HG03139 (cell line): ENCODE results near the gene AGL.
A peak's percentile ranks its signal among the peaks of the same experiment; 100 is the strongest.
"Not testable (repeated sequence)": the region's sequence is repeated elsewhere in the genome, so short reads cannot be mapped to it uniquely, and the experiment has no call there.

Experiments
- ATAC-seq: cut with Tn5 transposase; IDR thresholded peaks from one replicate; pipeline ENCODE4 v1.9.1; 2021; ENCODE audit not compliant: unreplicated experiment

The AGL gene

DNA sequence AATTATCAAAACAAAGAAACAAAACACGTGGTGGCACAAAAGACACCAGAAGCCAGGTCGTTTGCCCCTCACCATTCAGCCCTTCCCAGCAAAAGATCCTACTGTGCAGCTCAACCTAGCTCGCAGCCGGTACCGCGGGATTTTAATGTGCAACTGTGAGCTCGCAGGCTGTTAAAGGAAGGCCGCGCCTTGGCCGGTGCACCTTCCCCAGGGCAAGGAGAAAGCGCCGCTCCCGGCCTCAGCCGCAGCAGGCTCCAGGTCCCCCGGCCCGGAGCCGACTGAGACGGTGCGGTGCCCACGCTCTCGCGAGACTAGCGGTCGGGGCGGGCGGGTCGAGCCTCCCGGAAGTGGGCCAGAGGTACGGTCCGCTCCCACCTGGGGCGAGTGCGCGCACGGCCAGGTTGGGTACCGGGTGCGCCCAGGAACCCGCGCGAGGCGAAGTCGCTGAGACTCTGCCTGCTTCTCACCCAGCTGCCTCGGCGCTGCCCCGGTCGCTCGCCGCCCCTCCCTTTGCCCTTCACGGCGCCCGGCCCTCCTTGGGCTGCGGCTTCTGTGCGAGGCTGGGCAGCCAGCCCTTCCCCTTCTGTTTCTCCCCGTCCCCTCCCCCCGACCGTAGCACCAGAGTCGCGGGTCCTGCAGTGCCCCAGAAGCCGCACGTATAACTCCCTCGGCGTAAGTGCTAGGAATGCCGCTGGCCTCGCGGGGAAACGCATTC is at the start of gene AGL:
AGL (plus strand) TSS at position 618 of the 715 bp plus-strand sequence. CDS start 682 bp downstream, outside the sequence.
- ATAC-seq: peak; percentile 98

DNA sequence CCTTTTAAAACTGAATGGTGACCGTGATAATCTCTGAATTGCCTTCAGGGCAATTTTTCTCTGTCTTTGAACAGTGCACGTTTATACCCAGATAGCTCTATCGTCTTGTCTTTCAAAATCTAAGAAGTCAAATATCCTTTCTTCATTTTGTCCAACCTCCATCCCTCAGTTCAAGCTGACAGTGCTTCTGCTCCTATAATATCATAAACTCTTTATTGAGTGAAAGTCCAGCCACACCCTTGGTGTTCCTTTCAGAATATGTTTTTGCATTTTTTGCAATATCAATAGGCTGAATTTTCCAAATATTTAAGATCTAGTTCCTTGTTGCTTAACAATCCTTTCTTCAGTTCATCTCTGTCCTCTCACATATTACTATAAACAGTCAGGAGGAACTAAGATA is 48.6 kb upstream of the AGL start:
- ATAC-seq: no peak

DNA sequence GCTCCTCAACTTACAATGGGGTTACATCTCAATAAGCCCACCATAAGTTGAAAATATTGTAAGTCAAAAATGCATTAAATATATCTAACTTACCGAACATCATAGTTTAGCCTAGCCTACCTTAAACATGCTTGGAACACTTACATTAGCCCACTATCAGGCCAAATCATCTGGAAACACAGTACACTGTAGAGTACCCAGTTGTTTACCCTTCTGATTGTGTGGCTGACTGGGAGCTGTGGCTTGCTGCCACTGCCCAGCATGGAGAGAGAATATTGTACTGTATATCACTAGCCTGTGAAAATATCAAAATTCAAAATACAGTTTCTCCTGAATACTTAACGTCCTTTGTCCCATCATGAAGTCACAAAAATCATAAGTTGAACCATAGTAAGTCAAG is 43.3 kb upstream of the AGL start:
- ATAC-seq: no peak

DNA sequence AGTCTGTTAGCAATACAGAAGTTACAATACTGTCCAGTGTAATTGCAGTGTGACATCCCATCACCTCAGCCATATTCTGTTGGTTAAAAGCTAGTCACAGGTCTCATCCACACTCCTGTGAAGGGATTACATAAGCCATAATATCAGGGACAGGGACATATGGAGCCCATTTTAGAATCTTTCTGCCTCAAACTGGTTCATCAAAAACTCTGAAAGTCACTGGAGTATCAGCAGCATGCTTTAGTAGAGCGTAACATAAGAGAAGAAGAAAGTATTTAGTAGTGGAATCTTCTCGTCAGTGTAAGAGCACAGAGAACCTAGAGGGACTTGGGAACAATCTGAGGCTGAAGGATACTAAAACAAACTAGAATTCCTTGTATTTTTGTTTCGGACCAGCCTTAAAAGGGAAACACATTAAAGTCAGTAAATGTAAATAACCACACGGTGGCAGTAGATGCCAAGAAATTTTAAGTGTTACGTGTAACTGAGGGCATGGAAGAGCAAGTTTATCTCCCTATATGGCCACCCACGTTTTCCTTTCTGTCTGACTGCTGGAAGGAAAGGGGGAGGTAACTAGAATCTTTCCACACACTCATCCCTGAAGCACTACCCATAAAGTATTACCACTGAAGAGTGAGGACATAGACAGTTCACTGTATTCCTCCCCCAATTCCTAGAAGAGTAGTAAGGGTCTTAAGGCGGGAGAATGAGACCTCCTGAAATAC is 41.6 kb upstream of the AGL start:
- peak; percentile 94 for ATAC-seq

DNA sequence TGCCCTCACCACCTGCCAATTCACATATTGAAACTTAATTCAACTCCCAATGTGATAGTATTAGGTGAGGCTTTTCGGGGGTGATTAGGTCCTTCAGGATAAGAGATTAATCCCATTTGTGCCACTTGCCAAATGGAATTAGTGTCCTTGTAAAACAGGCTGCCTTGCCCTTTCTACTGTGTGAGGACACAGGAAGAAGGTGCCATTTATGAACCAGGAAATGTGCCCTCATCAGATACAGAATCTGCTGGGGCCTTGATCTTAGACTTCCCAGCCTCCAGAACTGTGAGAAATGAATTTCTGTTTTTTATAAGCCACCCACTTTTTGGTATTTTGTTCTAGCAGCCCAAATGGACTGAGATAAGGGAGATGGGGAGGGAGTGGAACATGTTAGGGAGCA is 39.1 kb upstream of the AGL start:
- ATAC-seq: no peak

DNA sequence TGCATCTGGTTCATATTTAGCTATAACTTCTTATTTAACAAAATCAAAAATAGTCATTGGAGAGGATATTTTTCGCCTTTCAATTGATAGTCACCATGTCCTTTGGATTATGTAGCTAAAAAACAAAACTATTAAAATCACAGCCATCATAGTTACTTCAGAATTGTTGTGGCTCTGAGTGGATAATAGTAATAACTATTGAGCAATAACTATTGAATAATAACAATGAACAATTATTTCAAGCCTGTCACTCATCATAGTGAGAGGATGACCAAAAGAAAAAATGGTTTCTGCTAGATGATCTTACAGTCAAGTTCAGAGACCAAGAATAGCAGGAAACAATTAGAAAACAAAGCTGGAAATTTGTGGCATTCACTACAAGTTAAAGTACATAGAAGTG is 38.4 kb upstream of the AGL start:
- no peak for ATAC-seq

DNA sequence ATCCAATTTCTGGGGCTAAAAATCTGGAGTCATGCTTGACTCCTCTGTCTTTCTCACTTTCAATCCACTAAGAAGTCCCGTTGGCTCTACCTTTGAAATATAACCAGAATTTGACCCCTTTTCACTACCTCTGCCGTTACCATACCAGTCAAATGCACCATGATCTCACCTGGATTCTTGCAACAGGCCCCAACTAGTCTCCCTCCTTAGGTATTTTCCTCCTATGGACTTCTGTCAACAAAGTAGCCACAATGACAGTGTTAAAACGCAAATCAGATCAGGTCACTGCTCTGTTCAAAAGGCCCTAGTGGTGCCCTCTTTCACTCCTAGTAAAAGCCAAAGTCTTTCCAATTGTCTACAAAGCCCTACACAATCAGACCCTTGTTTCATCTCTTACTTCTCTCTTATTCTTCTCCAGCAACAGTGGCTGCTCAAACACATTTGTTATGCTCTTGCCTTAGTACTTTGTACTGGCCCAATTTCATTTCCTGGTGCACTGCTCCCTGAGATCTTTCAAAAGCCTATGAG is 35.7 kb upstream of the AGL start:
- no peak for ATAC-seq

DNA sequence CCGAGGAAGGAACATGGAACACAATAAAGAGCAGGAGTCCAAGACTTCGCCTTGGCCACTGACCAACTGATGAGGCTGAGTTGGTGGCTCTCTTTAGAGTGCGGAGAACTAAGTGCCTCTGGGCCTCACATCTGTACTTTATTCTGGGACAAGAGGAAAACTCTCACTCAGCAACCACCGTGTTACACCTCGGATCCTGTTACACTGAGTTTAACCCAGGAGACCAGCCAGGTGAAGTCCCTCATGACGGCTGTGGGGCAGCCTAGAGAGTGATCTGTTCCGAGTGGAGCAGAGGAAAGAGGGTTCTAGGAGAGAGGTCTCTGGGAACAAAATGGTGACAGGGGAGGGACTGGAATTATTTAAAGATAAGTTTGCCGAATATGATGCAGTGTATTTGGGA is 33.5 kb upstream of the AGL start:
- ATAC-seq: no peak

DNA sequence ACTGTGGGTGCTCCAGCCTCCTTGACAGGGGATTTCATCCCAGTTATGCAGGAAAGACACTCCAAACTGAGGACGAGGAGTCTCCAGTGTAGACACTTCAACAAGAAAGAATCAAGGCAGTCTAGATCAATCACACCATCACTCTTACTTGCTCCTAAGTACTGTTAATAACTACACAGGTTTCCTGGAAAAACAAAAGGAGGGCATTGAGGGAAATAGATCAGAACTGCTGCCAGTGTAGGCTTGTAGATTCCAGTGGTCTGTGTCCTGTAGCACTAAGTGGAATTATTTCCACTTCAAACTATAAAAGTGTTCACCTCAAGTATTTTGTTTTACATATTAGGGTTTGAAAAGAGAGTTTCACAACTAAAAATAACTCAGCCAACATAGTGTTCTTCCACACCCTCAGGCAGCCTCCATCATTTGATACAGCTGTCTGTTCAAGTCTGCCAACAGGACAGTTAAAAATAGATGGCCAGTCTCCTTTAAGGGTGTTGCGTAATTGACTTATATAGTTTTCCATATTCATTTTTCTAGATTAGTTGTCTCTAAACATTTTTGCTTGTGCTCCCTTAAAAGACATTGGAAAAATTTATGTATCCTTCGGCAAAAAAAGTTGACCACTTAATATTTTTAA is 32.0 kb upstream of the AGL start:
- no peak for ATAC-seq

DNA sequence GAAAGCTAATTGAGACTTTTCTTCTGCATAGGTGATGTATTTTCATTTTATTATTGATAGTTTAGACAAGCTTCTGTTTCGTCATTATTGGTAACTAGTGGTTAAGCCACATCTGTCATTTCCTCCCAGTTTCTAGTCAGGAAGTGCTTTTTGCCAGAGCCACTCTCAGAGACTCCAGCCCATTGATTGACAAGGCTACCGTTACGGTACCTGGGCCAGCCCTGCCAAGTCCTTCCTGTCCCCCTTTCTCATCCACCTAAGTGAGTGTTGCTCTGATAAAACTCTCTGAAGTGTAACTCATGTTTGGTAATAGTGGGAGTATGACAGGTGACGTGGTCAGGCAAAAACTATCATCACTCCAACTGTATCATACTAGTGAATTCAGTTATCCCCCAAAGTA is 29.6 kb upstream of the AGL start:
- peak; percentile 91 for ATAC-seq

DNA sequence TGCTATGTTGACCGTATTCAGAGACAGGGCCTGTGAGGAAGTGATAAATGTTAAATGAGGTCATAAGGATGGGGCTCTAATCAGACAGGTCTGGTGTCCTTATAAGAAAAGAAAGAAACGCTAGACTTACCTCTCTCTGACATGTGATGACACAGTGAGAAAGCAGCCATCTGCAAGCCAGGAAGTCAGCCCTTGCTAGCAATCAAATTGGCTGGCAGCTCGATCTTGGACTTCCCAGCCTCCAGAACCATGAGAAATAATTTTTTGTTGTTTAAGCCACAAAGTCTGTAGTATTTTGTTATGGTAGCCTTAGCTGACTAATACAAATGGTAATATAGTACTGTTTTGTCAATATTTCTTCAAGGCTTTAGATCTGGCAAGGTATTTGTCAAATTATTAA is 25.1 kb upstream of the AGL start:
- ATAC-seq: no peak

DNA sequence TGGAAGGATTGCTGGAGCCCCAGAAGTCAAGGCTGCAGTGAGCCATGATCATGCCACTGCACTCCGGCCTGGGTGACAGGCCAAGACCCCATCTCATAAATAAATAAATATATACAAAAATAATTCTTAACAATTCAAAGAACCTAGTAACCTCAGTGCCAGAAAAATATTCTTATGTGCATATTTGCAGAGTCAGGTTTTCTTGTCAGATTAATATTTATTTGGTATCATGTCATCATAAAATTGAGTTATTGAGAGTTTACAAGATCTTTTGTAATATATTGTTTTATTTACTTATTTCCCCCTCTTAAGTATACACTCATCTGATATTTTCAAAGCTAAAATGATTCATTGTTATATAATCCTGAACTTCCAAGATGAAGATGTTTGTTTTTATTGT is 24.5 kb upstream of the AGL start:
- no peak for ATAC-seq

DNA sequence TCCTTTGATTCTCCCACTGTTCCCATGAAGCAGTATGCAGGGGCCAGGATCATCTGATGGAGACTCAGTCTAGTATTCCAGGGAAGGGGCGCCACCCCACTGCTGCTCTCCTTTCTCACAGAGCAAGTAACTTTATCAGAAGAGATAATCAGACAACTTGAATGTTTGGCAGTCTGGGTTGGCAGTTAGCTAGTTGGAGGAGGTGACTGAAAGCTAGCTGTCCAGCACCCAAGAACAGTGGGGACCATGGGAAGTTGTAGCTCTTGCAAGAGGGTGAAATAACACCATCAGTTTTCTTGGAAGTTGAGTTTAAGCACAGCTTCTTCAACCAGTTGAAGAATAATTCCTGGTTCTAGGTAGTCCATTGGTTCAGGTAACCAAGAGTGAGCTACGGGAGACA is 22.2 kb upstream of the AGL start:
- ATAC-seq: no peak

DNA sequence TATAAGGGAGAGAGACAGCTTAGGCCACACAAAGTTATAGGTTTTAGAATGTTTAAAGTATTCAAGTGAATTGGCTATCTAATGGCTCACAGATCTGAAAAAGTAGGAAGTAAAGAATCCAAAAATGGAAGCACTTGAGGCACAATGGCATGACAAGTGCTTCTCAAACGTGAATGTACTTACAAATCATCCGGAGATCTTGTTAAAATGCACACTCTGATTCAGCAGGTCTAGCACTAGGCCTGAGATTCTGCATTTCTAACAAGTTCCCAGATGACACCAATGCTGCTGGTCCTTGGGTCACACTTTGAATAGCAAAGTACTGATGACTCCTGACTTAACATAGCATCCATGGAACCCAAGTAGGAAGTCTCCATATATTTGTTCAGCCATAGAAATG is 20.9 kb upstream of the AGL start:
- no peak for ATAC-seq

DNA sequence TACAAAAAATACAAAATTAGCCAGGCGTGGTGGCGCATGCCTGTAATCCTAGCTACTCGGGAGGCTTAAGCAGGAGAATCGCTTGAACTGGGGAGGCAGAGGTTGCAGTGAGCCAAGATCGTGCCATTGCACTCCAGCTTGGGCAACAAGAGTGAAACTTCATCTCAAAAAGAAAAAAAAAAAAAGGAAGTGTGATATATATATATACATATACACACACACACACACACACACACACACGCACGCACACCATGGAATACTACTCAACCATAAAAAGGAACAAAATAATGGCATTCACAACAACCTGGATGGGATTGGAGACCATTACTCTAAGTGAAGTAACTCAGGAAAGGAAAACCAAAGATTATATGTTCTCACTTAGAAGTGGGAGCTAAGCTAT is 16.2 kb upstream of the AGL start:
- not testable (repeated sequence) for ATAC-seq

DNA sequence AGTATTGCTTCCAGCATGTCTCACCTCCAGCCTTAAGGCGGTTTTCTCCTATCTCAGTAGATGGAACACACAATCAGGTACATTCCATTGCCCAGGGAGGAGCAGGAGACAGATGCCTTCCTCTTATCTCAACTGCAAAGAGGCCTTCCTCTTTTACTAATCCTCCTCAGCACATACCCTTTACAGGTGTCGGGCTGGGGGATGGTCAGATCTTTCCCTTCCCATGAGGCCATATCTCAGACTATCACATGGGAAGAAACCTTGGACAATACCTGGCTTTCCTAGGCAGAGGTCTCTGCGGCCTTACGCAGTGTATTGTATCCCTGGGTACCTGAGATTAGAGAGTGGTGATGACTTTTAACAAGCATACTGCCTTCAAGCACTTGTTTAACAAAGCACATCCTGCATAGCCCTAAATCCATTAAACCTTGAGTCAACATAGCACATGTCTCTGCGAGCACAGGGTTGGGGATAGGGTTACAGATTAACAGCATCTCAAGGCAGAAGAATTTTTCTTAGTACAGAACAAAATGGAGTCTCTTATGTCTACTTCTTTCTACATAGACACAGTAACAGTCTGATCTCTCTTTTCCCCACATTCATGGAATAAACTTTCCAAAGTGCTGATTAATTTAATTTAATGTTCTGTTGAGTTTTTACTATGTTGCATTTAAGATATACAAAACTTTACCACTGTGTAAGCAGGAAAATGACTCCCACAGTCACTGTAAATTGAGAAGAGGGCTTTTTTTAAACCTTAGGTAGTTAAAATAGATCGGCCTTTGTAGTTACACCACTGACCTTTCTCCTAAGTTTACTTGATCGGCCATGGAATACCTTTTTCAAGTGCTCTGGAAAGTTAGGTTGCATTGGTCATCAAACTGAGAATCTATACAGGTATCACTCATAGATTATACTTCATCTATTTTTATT is 13.7 kb upstream of the AGL start:
- not testable (repeated sequence) for ATAC-seq

DNA sequence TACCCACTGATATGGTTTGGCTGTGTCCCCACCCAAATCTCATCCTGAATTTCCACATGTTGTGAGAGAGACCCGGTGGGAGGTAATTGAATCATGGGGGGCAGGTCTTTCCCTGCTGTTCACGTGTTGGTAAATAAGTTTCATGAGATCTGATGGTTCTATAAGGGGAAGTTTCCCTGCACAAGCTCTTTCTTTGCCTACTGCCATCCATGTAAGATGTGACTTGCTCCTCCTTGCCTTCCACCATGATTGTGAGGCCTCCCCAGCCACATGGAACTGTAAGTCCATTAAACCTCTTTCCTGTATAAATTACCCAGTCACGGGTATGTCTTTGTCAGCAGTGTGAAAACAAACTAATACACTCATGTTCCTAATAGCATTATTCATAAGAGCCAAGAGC is 9.8 kb upstream of the AGL start:
- not testable (repeated sequence) for ATAC-seq

DNA sequence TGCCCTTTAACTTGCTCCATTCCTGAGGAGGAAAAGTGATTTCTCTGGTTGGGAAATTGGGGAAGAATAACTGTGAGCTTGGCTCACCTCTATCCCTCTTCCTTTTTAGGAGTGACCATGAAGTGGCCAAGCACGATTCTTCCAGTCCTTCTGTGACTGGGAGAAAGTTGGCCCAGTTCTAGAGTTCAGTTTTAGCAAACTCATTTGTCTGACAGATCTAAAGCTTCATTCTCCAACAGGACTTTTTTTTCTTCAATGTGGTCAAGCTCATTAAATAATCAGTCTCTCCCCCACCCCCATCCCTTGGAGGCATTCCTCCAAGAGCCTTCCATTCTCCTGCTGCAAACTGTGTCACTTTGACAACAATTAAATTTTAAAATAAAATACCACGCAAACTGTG is 6.4 kb upstream of the AGL start:
- no peak for ATAC-seq

DNA sequence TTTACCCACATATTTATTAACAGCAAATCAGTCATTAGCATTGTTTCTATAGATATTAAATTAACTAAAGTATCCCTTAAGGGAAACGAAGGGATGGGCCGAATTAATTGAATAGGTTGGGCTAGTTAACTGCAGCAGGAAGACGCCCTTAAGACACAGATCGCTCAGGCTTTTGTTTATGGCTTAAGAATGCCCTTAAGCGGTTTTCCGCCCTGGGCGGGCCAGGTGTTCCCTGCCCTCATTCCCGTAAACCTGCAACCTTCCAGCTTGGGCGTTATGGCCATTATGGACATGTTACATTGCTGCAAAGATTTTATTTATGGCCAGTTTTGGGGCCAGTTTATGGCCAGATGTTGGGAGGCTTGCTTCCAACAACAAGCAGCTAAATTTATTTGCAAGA is 5.0 kb upstream of the AGL start:
- ATAC-seq: not testable (repeated sequence)

DNA sequence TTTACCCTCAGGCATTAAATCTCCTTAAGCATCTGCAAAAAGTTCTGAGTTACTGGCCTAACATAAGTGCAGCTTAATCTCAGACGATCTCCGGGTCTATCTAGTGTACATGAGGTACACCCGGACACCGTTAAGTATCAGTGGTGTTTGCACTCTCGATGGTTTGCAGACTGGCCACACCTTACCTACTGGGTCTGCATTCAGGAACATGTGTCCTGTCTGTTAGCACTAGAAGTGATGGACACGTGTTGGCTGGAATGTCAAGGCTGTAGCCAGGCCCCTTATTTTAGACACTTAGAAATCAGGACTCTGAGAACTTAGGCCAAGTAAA is 783 bp upstream of the AGL start:
- peak; percentile 8 for ATAC-seq
